ENCODE results near the gene JOSD1.

JOSD1 gene

DNA sequence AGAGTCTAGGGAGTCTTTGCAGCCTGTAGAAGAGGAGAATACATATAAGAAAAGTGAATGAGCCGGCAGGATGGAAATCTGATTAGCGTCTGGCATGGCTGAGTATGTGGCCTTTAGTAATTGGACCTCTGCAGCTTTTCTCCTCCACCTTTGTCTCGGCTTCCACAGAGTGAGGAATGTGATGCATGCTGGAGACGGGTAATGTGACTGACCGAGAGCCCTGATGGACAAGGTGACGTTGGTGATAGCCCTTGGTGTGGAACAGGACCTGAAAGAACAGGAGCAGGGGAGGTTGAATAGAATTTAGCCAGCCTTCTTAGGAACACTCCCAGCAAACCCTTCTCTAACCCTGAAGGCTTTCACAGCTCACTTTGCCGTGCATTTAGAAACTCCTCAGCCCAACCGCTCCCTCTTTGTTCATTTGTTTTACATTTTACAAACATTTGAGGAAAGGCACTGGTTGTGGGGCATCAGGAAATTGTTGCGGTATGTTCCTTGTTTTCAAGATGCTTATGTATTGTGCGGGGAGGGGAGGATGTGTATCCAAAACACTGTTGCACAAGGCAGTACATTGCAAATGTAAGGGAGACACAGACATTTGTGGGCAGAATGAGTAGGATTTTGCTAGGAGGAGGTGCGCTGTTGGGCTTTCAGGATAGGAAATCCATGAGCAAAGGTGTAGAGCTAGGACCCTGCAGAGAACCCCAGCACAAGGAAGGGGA is 11.9 kb upstream of the JOSD1 start:
- Histone ChIP-seq H3K27ac (ENCODE audit: low read length) (no peak overlapping the region), H3K9me3 (replicated peaks; ENCODE audit: insufficient read depth, low read length) (no peaks in the 10 kb centered on the region), H3K79me2 (ENCODE audit: low read length) (peaks cover 100% of the 10 kb centered on the region), H3K36me3 (replicated peaks; ENCODE audit: insufficient read depth, low read length) (peaks cover 7% of the 10 kb centered on the region; the same call in 1 of the 2 replicates), H3K4me3 (ENCODE audit: low read length) (no peak overlapping the region), H3K27me3 (replicated peaks; ENCODE audit: insufficient read depth, low read length) (no peaks in the 10 kb centered on the region), H3K9ac (ENCODE audit: low read length) (no peak overlapping the region), H2AFZ (ENCODE audit: low read length) (no peak overlapping the region), H3F3A (ENCODE audit: insufficient read depth, low read length) (0 out of 2 replicates have a peak, but pooled peaks cover 5% of the 10 kb centered on the region), H3K4me2 (ENCODE audit: low read depth, low read length) (no peak overlapping the region), H4K20me1 (ENCODE audit: insufficient read depth, low read length) (peaks cover 73% of the 10 kb centered on the region), H3K4me1 (ENCODE audit: low read length) (peaks cover 26% of the 10 kb centered on the region), H3K9me2 (replicated peaks; ENCODE audit: insufficient read depth, low read length) (no peaks in the 10 kb centered on the region)
- DNase-seq: no peak
- no peak for TF ChIP-seq EZH2 (optimal IDR thresholded peaks at IDR 0.05; ENCODE audit: low read depth, low read length)
- no peak for TF ChIP-seq EZH2phosphoT487 (IDR thresholded peaks at IDR 0.05; ENCODE audit: low read length)
- TF ChIP-seq, protein P1, sequence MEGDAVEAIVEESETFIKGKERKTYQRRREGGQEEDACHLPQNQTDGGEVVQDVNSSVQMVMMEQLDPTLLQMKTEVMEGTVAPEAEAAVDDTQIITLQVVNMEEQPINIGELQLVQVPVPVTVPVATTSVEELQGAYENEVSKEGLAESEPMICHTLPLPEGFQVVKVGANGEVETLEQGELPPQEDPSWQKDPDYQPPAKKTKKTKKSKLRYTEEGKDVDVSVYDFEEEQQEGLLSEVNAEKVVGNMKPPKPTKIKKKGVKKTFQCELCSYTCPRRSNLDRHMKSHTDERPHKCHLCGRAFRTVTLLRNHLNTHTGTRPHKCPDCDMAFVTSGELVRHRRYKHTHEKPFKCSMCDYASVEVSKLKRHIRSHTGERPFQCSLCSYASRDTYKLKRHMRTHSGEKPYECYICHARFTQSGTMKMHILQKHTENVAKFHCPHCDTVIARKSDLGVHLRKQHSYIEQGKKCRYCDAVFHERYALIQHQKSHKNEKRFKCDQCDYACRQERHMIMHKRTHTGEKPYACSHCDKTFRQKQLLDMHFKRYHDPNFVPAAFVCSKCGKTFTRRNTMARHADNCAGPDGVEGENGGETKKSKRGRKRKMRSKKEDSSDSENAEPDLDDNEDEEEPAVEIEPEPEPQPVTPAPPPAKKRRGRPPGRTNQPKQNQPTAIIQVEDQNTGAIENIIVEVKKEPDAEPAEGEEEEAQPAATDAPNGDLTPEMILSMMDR (IDR thresholded peaks at IDR 0.05; ENCODE audit: low read length): no peak

DNA sequence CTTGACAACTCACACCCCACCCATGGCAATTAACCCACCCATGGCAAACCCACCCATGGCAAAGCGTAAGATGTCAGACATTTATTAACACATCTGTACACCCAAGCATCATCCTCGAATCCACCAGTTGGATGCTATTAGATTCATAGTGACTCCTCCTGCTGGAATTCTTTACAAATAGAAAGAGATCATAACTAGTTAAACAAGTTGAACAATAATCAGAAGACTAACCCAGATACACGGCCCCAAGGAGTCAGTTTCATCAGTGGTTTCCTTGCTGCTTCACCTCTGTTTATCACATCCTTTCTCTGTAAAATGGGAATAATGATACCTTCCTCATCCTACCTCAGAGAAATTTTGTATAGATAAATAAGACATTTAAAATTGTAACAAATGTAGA is 10.1 kb upstream of the JOSD1 start:
- DNase-seq: no peak
- no peaks in the 10 kb centered on the region for H3K9me2 ChIP-seq (replicated peaks; ENCODE audit: insufficient read depth, low read length)
- peaks cover 7% of the 10 kb centered on the region; the same call in 1 of the 2 replicates for H3K36me3 ChIP-seq (replicated peaks; ENCODE audit: insufficient read depth, low read length)
- no peak for TF ChIP-seq EZH2phosphoT487 (IDR thresholded peaks at IDR 0.05; ENCODE audit: low read length)
- no peak for TF ChIP-seq EZH2 (optimal IDR thresholded peaks at IDR 0.05; ENCODE audit: low read depth, low read length)
- TF ChIP-seq, protein P1 (IDR thresholded peaks at IDR 0.05; ENCODE audit: low read length): no peak
- peaks cover 100% of the 10 kb centered on the region for H3K79me2 ChIP-seq (ENCODE audit: low read length)
- H2AFZ ChIP-seq (ENCODE audit: low read length): no peak overlapping the region
- peaks cover 16% of the 10 kb centered on the region; the same call in 1 of the 2 replicates for H3F3A ChIP-seq (ENCODE audit: insufficient read depth, low read length)
- peaks cover 27% of the 10 kb centered on the region for H3K4me1 ChIP-seq (ENCODE audit: low read length)
- no peaks in the 10 kb centered on the region for H3K9me3 ChIP-seq (replicated peaks; ENCODE audit: insufficient read depth, low read length)
- H3K27ac ChIP-seq (ENCODE audit: low read length): no peak overlapping the region
- H3K4me2 ChIP-seq (ENCODE audit: low read depth, low read length): no peak overlapping the region
- H4K20me1 ChIP-seq (ENCODE audit: insufficient read depth, low read length): peaks cover 63% of the 10 kb centered on the region
- no peak overlapping the region for H3K9ac ChIP-seq (ENCODE audit: low read length)
- no peaks in the 10 kb centered on the region for H3K27me3 ChIP-seq (replicated peaks; ENCODE audit: insufficient read depth, low read length)
- no peak overlapping the region for H3K4me3 ChIP-seq (ENCODE audit: low read length)

DNA sequence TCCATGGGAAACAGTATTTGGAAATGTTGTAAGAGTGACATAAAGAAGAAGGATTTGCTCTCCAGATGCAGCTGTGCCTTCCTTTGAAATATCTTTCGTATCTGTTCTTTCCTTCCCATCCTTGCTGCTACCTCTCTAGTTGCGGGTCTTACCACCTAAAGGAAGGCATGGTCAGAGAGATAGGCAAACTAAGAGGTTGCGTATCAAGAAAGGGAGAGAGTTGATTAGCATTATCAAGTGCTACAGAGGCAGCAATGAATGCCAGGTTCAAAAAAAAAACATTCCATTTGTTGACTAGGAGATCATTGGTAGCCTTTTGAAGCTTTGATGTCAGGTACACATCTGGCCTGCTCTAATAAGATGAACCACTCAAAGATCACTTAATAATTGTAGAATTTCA is 9.6 kb upstream of the JOSD1 start:
- no peak overlapping the region for H2AFZ ChIP-seq (ENCODE audit: low read length)
- H3K79me2 ChIP-seq (ENCODE audit: low read length): peaks cover 96% of the 10 kb centered on the region
- no peak overlapping the region for H3K4me2 ChIP-seq (ENCODE audit: low read depth, low read length)
- H3K36me3 ChIP-seq (replicated peaks; ENCODE audit: insufficient read depth, low read length): peaks cover 7% of the 10 kb centered on the region; the same call in 1 of the 2 replicates
- H3K9me3 ChIP-seq (replicated peaks; ENCODE audit: insufficient read depth, low read length): no peaks in the 10 kb centered on the region
- H4K20me1 ChIP-seq (ENCODE audit: insufficient read depth, low read length): peaks cover 60% of the 10 kb centered on the region
- no peaks in the 10 kb centered on the region for H3K9me2 ChIP-seq (replicated peaks; ENCODE audit: insufficient read depth, low read length)
- no peak for DNase-seq
- no peaks in the 10 kb centered on the region for H3K27me3 ChIP-seq (replicated peaks; ENCODE audit: insufficient read depth, low read length)
- H3K4me3 ChIP-seq (ENCODE audit: low read length): no peak overlapping the region
- peaks cover 16% of the 10 kb centered on the region; the same call in 1 of the 2 replicates for H3F3A ChIP-seq (ENCODE audit: insufficient read depth, low read length)
- H3K9ac ChIP-seq (ENCODE audit: low read length): no peak overlapping the region
- no peak for TF ChIP-seq EZH2 (optimal IDR thresholded peaks at IDR 0.05; ENCODE audit: low read depth, low read length)
- no peak for TF ChIP-seq EZH2phosphoT487 (IDR thresholded peaks at IDR 0.05; ENCODE audit: low read length)
- TF ChIP-seq, protein P1 (IDR thresholded peaks at IDR 0.05; ENCODE audit: low read length): no peak
- peaks cover 27% of the 10 kb centered on the region for H3K4me1 ChIP-seq (ENCODE audit: low read length)
- no peak overlapping the region for H3K27ac ChIP-seq (ENCODE audit: low read length)

All from MM.1S (cell line).